ENCODE results near the gene CHRM2.
"Not testable (repeated sequence)": the region's sequence is repeated elsewhere in the genome, so short reads cannot be mapped to it uniquely, and the experiment has no call there.

CHRM2 gene

DNA sequence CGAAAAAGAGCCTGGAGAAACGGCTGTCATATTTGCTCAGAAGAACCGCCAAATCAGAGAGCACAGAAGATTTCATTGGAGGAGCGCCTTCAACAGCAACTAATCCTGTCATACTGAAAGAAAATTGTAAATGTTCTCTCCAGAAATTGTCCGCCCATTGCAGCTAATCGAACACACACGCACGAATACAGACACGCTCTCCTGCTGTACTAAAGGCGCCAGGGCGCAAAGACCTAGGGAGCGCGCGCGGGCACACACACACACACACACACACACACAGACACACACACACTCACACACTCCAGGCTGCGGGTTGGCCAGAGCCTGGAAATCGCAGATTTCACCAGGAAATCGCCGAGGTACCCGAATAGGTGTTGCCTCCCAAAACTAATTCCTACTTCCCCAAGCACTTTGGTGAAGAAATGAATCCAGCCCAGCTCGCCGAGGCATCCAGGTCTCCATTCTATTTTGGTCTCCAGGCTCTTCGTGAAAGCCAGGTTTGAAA, at the start of gene CHRM2:
Gene CHRM2, plus strand, starts transcription at position 157 of the 505 bp plus-strand sequence. CDS start 146,214 bp downstream, outside the sequence.
- H3K27me3 ChIP-seq = peaks cover 0 to 44% of the 10 kb centered on the region in 2 donors
- intact Hi-C loops (cut with DNase I; ENCODE audit: low total_unique reads) = no loop called here
- peaks cover 0 to 31% (median 25%) of the 10 kb centered on the region in 4 donors for H3K4me1 ChIP-seq
- H3K9me3 ChIP-seq = no peaks in the 10 kb centered on the region
- TF ChIP-seq CTCF (IDR thresholded peaks at IDR 0.05) = no peak
- H3K36me3 ChIP-seq = no peaks in the 10 kb centered on the region
- H3K27ac ChIP-seq = no peak within 1 kb of the TSS
- no peak for DNase-seq
- peak within 1 kb of the TSS in 1 of 2 donors; percentile 4 for H3K4me3 ChIP-seq

DNA sequence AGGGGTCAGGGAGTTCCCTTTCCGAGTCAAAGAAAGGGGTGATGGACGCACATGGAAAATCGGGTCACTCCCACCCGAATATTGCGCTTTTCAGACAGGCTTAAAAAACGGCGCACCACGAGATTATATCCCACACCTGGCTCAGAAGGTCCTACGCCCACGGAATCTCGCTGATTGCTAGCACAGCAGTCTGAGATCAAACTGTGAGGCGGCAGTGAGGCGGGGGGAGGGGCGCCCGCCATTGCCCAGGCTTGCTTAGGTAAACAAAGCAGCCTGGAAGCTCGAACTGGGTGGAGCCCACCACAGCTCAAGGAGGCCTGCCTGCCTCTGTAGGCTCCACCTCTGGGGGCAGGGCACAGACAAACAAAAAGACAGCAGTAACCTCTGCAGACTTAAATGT, 37.1 kb upstream of the CHRM2 start:
- H3K36me3 ChIP-seq; H3K27me3 ChIP-seq; H3K4me3 ChIP-seq; intact Hi-C loops (cut with DNase I; ENCODE audit: low total_unique reads); H3K9me3 ChIP-seq; H3K4me1 ChIP-seq; DNase-seq; H3K27ac ChIP-seq: not testable (repeated sequence)

DNA sequence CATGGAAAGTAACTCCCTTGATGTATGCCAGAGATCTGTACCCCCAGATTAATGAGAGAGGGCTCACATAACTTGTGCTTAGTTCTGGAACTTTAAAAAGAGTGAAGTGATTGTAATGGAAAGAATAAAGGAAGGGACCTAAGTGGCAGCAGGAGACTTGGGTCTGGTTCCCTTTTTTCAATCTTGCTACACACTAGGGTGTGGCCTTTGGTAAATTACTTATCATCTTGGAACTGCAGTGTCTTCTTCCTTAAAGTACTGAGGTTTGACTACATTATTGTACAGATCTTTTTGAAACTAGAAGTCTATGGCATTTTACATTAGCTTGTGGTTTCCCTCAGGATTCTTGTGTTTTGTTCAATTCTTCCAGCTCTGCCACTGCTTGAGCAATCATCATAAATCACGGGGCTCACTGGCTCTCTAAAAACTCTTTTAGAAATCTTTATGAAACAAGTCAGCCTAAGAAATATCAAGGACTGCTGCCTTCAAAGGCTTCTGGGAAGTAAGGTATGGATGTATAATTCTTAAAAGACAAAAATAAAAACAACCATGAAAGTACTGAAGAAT, 22.5 kb upstream of the CHRM2 start:
- no peaks in the 10 kb centered on the region for H3K4me1 ChIP-seq
- H3K27ac ChIP-seq = no peak overlapping the region
- no peaks in the 10 kb centered on the region for H3K27me3 ChIP-seq
- H3K36me3 ChIP-seq = no peaks in the 10 kb centered on the region
- H3K4me3 ChIP-seq = no peak overlapping the region
- DNase-seq = no peak
- H3K9me3 ChIP-seq = no peaks in the 10 kb centered on the region
- intact Hi-C loops (cut with DNase I; ENCODE audit: low total_unique reads) = no loop called here
- TF ChIP-seq CTCF (IDR thresholded peaks at IDR 0.05) = no peak

GRCh38 chr7:136847858-136848257, 20.6 kb upstream of the CHRM2 start:
- intact Hi-C loops (cut with DNase I; ENCODE audit: low total_unique reads) = no loop called here
- no peaks in the 10 kb centered on the region for H3K36me3 ChIP-seq
- H3K4me1 ChIP-seq = no peaks in the 10 kb centered on the region
- TF ChIP-seq CTCF (IDR thresholded peaks at IDR 0.05) = no peak
- no peak overlapping the region for H3K4me3 ChIP-seq
- no peaks in the 10 kb centered on the region for H3K9me3 ChIP-seq
- no peak overlapping the region for H3K27ac ChIP-seq
- DNase-seq = no peak
- H3K27me3 ChIP-seq = no peaks in the 10 kb centered on the region

GRCh38 chr7:136853654-136854053, 14.8 kb upstream of the CHRM2 start:
- Histone ChIP-seq H3K4me1 (no peaks in the 10 kb centered on the region), H3K36me3 (no peaks in the 10 kb centered on the region), H3K27ac (no peak overlapping the region), H3K9me3 (no peaks in the 10 kb centered on the region), H3K27me3 (no peaks in the 10 kb centered on the region), H3K4me3 (no peak overlapping the region)
- intact Hi-C loops (cut with DNase I; ENCODE audit: low total_unique reads) = no loop called here
- DNase-seq = no peak
- TF ChIP-seq CTCF (IDR thresholded peaks at IDR 0.05) = no peak

- no peaks in the 10 kb centered on the region for H3K9me3 ChIP-seq
- DNase-seq = no peak
- TF ChIP-seq CTCF (IDR thresholded peaks at IDR 0.05) = no peak
- intact Hi-C loops (cut with DNase I; ENCODE audit: low total_unique reads) = no loop called here
- no peaks in the 10 kb centered on the region for H3K36me3 ChIP-seq
- H3K4me1 ChIP-seq = no peaks in the 10 kb centered on the region
- no peak overlapping the region for H3K4me3 ChIP-seq
- H3K27me3 ChIP-seq = no peaks in the 10 kb centered on the region
- no peak overlapping the region for H3K27ac ChIP-seq
These were observed 10.9 kb upstream of the CHRM2 start for GRCh38 chr7:136857573-136857972.
